Omental fat pad (tissue), 4 donors: Measurements from ENCODE around the gene RUBCN. TPM values are rescaled to one million over a fixed set of nuclear protein-coding genes. Genes with fewer than 3 reads are reported as not detected.
"Not testable (repeated sequence)": the region's sequence is repeated elsewhere in the genome, so short reads cannot be mapped to it uniquely, and the experiment has no call there.

Source experiments
- ATAC-seq: fragments of 150-250 bp; one replicate; pipeline ENCODE4 v1.9.1; 2016; ENCODE audit warnings: mild to moderate bottlenecking, moderate library complexity; ENCODE audit not compliant: low FRiP score
- DNase-seq: peaks from one replicate; pipeline ENCODE4 v3.0.0-alpha.2; 2019; ENCODE audit warnings: low spot score
- CTCF ChIP-seq, 3 donors: fragments of 450-650 bp; IDR thresholded peaks; one replicate each; pipeline ENCODE4 v1.5.1; 2016 to 2017; ENCODE audit warnings: antibody characterized with exemption in 3 of 3, mild to moderate bottlenecking in 3 of 3, moderate library complexity in 2 of 3
- total RNA-seq, 4 donors: library from RNA; depleted of rRNA; stranded (reverse); fragments of >200 nt; gene quantifications; one replicate each; pipeline ENCODE4 v1.1.0, GENCODE V29; 2016

Gene RUBCN
- total RNA-seq, 4 donors from 2014 or later: 23.6 to 69.5 (median 39.4) TPM

GRCh38 chr3:197720694-197721093 is 16.0 kb downstream of the RUBCN start:
- no peak for DNase-seq
- TF ChIP-seq CTCF (IDR thresholded peaks at IDR 0.05): no peak
- ATAC-seq: no peak

- DNase-seq (no peak), ATAC-seq (peak; percentile 57)
- TF ChIP-seq CTCF (IDR thresholded peaks at IDR 0.05): no peak
These were observed 17.8 kb downstream of the RUBCN start for GRCh38 chr3:197718891-197719290.

- DNase-seq (no peak), ATAC-seq (no peak)
- TF ChIP-seq CTCF (IDR thresholded peaks at IDR 0.05): no peak
These were observed 22.5 kb downstream of the RUBCN start for GRCh38 chr3:197714251-197714650.

GRCh38 chr3:197713477-197713822 is 23.3 kb downstream of the RUBCN start:
- DNase-seq (no peak), ATAC-seq (no peak)
- no peak for TF ChIP-seq CTCF (IDR thresholded peaks at IDR 0.05)

GRCh38 chr3:197711973-197712707 is 24.6 kb downstream of the RUBCN start:
- TF ChIP-seq CTCF (IDR thresholded peaks at IDR 0.05): no peak
- ATAC-seq (peak; percentile 99), DNase-seq (peak; percentile 60)

GRCh38 chr3:197710965-197711364 is 25.7 kb downstream of the RUBCN start:
- ATAC-seq: not testable (repeated sequence)

GRCh38 chr3:197709135-197709534 is 27.6 kb downstream of the RUBCN start:
- no peak for ATAC-seq

More at GRCh38 chr3:197710965-197711364, 25.7 kb downstream of the RUBCN start:
- DNase-seq: not testable (repeated sequence)

More at GRCh38 chr3:197709135-197709534, 27.6 kb downstream of the RUBCN start:
- DNase-seq: no peak
- TF ChIP-seq CTCF (IDR thresholded peaks at IDR 0.05): no peak
